Measurements from ENCODE around the gene CERS1. TPM values are rescaled to one million over a fixed set of nuclear protein-coding genes. Genes with fewer than 3 reads are reported as not detected.

Gene CERS1
- total RNA-seq, 2 donors from 2014 or later: 0.79 to 1.6 TPM

- Histone ChIP-seq H3K27me3 (no peaks in the 10 kb centered on the region), H3K9me3 (no peaks in the 10 kb centered on the region), H3K36me3 (peaks cover 94% of the 10 kb centered on the region), H3K4me1 (peaks cover 0 to 18% of the 10 kb centered on the region in 2 donors), H3K27ac (no peak overlapping the region), H3K4me3 (no peak overlapping the region)
- no peak for DNase-seq (ENCODE audit: low spot score)
- TF ChIP-seq CTCF (IDR thresholded peaks at IDR 0.05): no peak
Observed at GRCh38 chr19:18862976-18863842, 32.7 kb downstream of the CERS1 start.

DNA sequence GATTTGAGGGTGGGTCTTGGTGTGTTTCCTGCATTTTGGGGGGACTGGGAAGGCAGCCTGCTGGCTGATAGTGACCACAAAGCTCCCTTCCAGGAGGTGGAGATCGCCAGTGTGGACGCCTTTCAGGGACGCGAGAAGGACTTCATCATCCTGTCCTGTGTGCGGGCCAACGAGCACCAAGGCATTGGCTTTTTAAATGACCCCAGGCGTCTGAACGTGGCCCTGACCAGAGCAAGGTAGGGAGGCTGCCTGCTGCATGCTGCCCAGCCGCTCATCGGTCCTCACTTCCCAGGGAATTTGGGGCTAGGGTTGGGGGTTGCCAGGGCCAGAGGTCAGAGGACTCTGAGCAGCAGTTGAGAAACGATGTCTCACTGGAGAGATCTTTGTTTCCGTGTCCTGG is 34.0 kb downstream of the CERS1 start:
- Histone ChIP-seq H3K27ac (no peak overlapping the region), H3K36me3 (peaks cover 94% of the 10 kb centered on the region), H3K4me1 (peaks cover 0 to 18% of the 10 kb centered on the region in 2 donors), H3K4me3 (no peak overlapping the region), H3K9me3 (no peaks in the 10 kb centered on the region), H3K27me3 (no peaks in the 10 kb centered on the region)
- no peak for TF ChIP-seq CTCF (IDR thresholded peaks at IDR 0.05)
- no peak for DNase-seq (ENCODE audit: low spot score)

GRCh38 chr19:18861235-18861634 is 34.7 kb downstream of the CERS1 start:
- no peak for TF ChIP-seq CTCF (IDR thresholded peaks at IDR 0.05)
- H3K4me1 ChIP-seq: peaks cover 0 to 18% of the 10 kb centered on the region in 2 donors
- H3K36me3 ChIP-seq: peaks cover 97% of the 10 kb centered on the region
- no peaks in the 10 kb centered on the region for H3K9me3 ChIP-seq
- no peak overlapping the region for H3K4me3 ChIP-seq
- no peak for DNase-seq (ENCODE audit: low spot score)
- H3K27me3 ChIP-seq: no peaks in the 10 kb centered on the region
- H3K27ac ChIP-seq: no peak overlapping the region

- Histone ChIP-seq H3K27me3 (no peaks in the 10 kb centered on the region), H3K27ac (no peak overlapping the region), H3K4me3 (no peak overlapping the region), H3K4me1 (peaks cover 0 to 18% of the 10 kb centered on the region in 2 donors), H3K9me3 (no peaks in the 10 kb centered on the region), H3K36me3 (peaks cover 97% of the 10 kb centered on the region)
- no peak for DNase-seq (ENCODE audit: low spot score)
- no peak for TF ChIP-seq CTCF (IDR thresholded peaks at IDR 0.05)
Observed at GRCh38 chr19:18860725-18861124, 35.2 kb downstream of the CERS1 start.

GRCh38 chr19:18860302-18860700 is 35.7 kb downstream of the CERS1 start:
- Histone ChIP-seq H3K4me1 (peaks cover 0 to 18% of the 10 kb centered on the region in 2 donors), H3K9me3 (no peaks in the 10 kb centered on the region), H3K27ac (no peak overlapping the region), H3K27me3 (no peaks in the 10 kb centered on the region), H3K4me3 (no peak overlapping the region), H3K36me3 (peaks cover 97% of the 10 kb centered on the region)
- TF ChIP-seq CTCF (IDR thresholded peaks at IDR 0.05): no peak
- no peak for DNase-seq (ENCODE audit: low spot score)
